Liver (tissue), 9 donors: Measurements from ENCODE around the gene LIFR. TPM values are rescaled to one million over a fixed set of nuclear protein-coding genes. Genes with fewer than 3 reads are reported as not detected.

Source experiments
- DNase-seq: peaks from one replicate; pipeline ENCODE4 v3.0.0-alpha.2; 2017; ENCODE audit warnings: low spot score
- H3K27ac ChIP-seq, 2 donors: one replicate each; pipeline ENCODE4 v1.7.0; 2013; ENCODE audit warnings: inconsistent platforms in 2 of 2, low read length in 2 of 2, control low read depth in 1 of 2, low read depth in 1 of 2, mild to moderate bottlenecking in 1 of 2
- H3K27me3 ChIP-seq, 4 donors: one replicate each; pipeline versions ENCODE4 v1.6.1 to v1.7.0; 2013; ENCODE audit warnings: low read length in 3 of 4, inconsistent platforms in 1 of 4, mild to moderate bottlenecking in 1 of 4, moderate library complexity in 1 of 4; ENCODE audit not compliant: control insufficient read depth in 4 of 4, insufficient read depth in 4 of 4
- H3K36me3 ChIP-seq, 4 donors: one replicate each; pipeline versions ENCODE4 v1.6.1 to v1.7.0; 2013; ENCODE audit warnings: low read length in 3 of 4, mild to moderate bottlenecking in 3 of 4, low read depth in 1 of 4, moderate library complexity in 1 of 4; ENCODE audit not compliant: control insufficient read depth in 4 of 4, insufficient read depth in 3 of 4
- H3K4me1 ChIP-seq, 4 donors: one replicate each; pipeline versions ENCODE4 v1.6.1 to v1.7.0; 2013; ENCODE audit warnings: low read length in 3 of 4, mild to moderate bottlenecking in 3 of 4, moderate library complexity in 1 of 4; ENCODE audit not compliant: control insufficient read depth in 4 of 4, insufficient read depth in 4 of 4
- H3K4me3 ChIP-seq, 3 donors: one replicate each; pipeline versions ENCODE4 v1.6.1 to v1.7.0; 2013; ENCODE audit warnings: low read length in 3 of 3, control low read depth in 1 of 3, low read depth in 1 of 3, mild to moderate bottlenecking in 1 of 3
- H3K9ac ChIP-seq, 2 donors: one replicate each; pipeline ENCODE4 v1.7.0; 2013; ENCODE audit warnings: low read length in 2 of 2, mild to moderate bottlenecking in 2 of 2, moderate library complexity in 2 of 2, control low read depth in 1 of 2, low read depth in 1 of 2
- H3K9me3 ChIP-seq, 4 donors: one replicate each; pipeline versions ENCODE4 v1.6.1 to v1.7.0; 2013; ENCODE audit warnings: low read length in 3 of 4; ENCODE audit not compliant: control insufficient read depth in 4 of 4
- CTCF ChIP-seq: fragments of 150-350 bp; IDR thresholded peaks from 2 replicates; pipeline ENCODE4 v1.5.1; 2017; ENCODE audit warnings: improper control_type of control experiment, low read depth, low read length; ENCODE audit not compliant: missing input control
- EGR1 ChIP-seq, 2 donors: IDR thresholded peaks; 2 replicates each; pipeline ENCODE4 v1.6.1; 2016 to 2018; ENCODE audit warnings: antibody characterized with exemption in 2 of 2, low read depth in 2 of 2
- FOXA1 ChIP-seq: IDR thresholded peaks from 2 replicates; pipeline ENCODE4 v1.6.1; 2016; ENCODE audit warnings: antibody characterized with exemption
- FOXA2 ChIP-seq: IDR thresholded peaks from 2 replicates; pipeline ENCODE4 v1.6.1; 2016; ENCODE audit warnings: antibody characterized with exemption
- GABPA ChIP-seq, 2 donors: IDR thresholded peaks in 1 of 2; conservative IDR thresholded peaks in 1 of 2; 2 replicates each; pipeline ENCODE4 v1.6.1; 2016; ENCODE audit warnings: antibody characterized with exemption in 2 of 2, mild to moderate bottlenecking in 1 of 2, moderate library complexity in 1 of 2
- HNF4A ChIP-seq, 2 donors: conservative IDR thresholded peaks; 2 replicates each; pipeline ENCODE4 v1.6.1; 2016; ENCODE audit warnings: antibody characterized with exemption in 2 of 2, mild to moderate bottlenecking in 2 of 2
- HNF4G ChIP-seq: IDR thresholded peaks from 2 replicates; pipeline ENCODE4 v1.6.1; 2016; ENCODE audit warnings: antibody characterized with exemption
- JUND ChIP-seq, 2 donors: IDR thresholded peaks; 2 replicates each; pipeline ENCODE4 v1.6.1; 2016; ENCODE audit warnings: antibody characterized with exemption in 2 of 2
- NR2F2 ChIP-seq: IDR thresholded peaks from 2 replicates; pipeline ENCODE4 v1.6.1; 2016; ENCODE audit warnings: antibody characterized with exemption
- RAD21 ChIP-seq, 2 donors: IDR thresholded peaks; 2 replicates each; pipeline ENCODE4 v1.6.1; 2016; ENCODE audit warnings: antibody characterized with exemption in 2 of 2, mild to moderate bottlenecking in 2 of 2
- RXRA ChIP-seq, 2 donors: IDR thresholded peaks; 2 replicates each; pipeline ENCODE4 v1.6.1; 2017 to 2018; ENCODE audit warnings: antibody characterized with exemption in 2 of 2, mild to moderate bottlenecking in 1 of 2
- SP1 ChIP-seq: IDR thresholded peaks from 2 replicates; pipeline ENCODE4 v1.6.1; 2018; ENCODE audit warnings: antibody characterized with exemption, mild to moderate bottlenecking
- TAF1 ChIP-seq: conservative IDR thresholded peaks from 2 replicates; pipeline ENCODE4 v1.6.1; 2016; ENCODE audit warnings: antibody characterized with exemption, mild to moderate bottlenecking
- YY1 ChIP-seq: IDR thresholded peaks from 2 replicates; pipeline ENCODE4 v1.6.1; 2016; ENCODE audit warnings: antibody characterized with exemption, mild to moderate bottlenecking
- ZBTB33 ChIP-seq: IDR thresholded peaks from 2 replicates; pipeline ENCODE4 v1.6.1; 2016; ENCODE audit warnings: antibody characterized with exemption
- WGBS: extraction: QIAGEN DNeasy Blood & Tissue Kit; methylation state at CpG from one replicate; pipeline ENCODE4 v1.1.7; 2013; 5-methylcytosine and 5-hydroxymethylcytosine counted together
- polyA plus RNA-seq, 2 donors: library from polyadenylated mRNA; stranded (reverse) in 1 of 2; unstranded in 1 of 2; fragments of 200-250 nt in 1 of 2; fragments of >200 nt in 1 of 2; fragmentation: Nextera tagmentation in 1 of 2; extraction: Ambion mirVana in 1 of 2; gene quantifications; one replicate each; pipeline versions ENCODE4 v1.2.1 to v1.2.3, GENCODE V29; 2013 to 2015
- total RNA-seq, 2 donors: library from RNA; depleted of rRNA; stranded (reverse); fragments of >200 nt; gene quantifications; one replicate each; pipeline ENCODE4 v1.2.3, GENCODE V29; 2014
- TF ChIP-seq, protein P1 (sequence below): IDR thresholded peaks from 2 replicates; pipeline ENCODE4 v1.6.1; 2016; ENCODE audit warnings: antibody characterized with exemption
- TF ChIP-seq, protein P2 (sequence below): IDR thresholded peaks from 2 replicates; pipeline ENCODE4 v1.6.1; 2016; ENCODE audit warnings: antibody characterized with exemption, mild to moderate bottlenecking
- donor health status: healthy.
- donor health status: healthy.
- donor health status: healthy.
- donor health status: healthy.
- donor health status: healthy.

The LIFR gene
- total and polyA plus RNA-seq, 4 donors, result 10.5 to 79.7 (median 32.8) TPM

- no peak overlapping the region for H3K9ac ChIP-seq
- H3K9me3 ChIP-seq, result peaks cover 0 to 11% (median 2%) of the 10 kb centered on the region in 4 donors
- H3K27ac ChIP-seq, result no peak overlapping the region
- peaks cover 0 to 4% (median 0%) of the 10 kb centered on the region in 4 donors for H3K4me1 ChIP-seq
- H3K4me3 ChIP-seq, result no peak overlapping the region
- H3K36me3 ChIP-seq, result no peaks in the 10 kb centered on the region
- no peaks in the 10 kb centered on the region for H3K27me3 ChIP-seq
- DNase-seq, result no peak
- TF ChIP-seq ZBTB33, result no peak
- no peak for TF ChIP-seq EGR1 (IDR thresholded peaks at IDR 0.05; ENCODE audit: low read depth in 2 of 2)
- TF ChIP-seq FOXA1, result no peak
- no peak for TF ChIP-seq CTCF
- TF ChIP-seq GABPA (IDR thresholded peaks at IDR 0.05 in 1 of 2, conservative IDR thresholded peaks at IDR 0.05 in 1 of 2), result no peak
- TF ChIP-seq HNF4A (conservative IDR thresholded peaks at IDR 0.05), result no peak
- TF ChIP-seq JUND (IDR thresholded peaks at IDR 0.05), result no peak
- no peak for TF ChIP-seq YY1
- TF ChIP-seq TAF1, result no peak
- TF ChIP-seq, protein P1, sequence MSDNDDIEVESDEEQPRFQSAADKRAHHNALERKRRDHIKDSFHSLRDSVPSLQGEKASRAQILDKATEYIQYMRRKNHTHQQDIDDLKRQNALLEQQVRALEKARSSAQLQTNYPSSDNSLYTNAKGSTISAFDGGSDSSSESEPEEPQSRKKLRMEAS, result no peak
- no peak for TF ChIP-seq FOXA2
- no peak for TF ChIP-seq RXRA (IDR thresholded peaks at IDR 0.05)
- TF ChIP-seq RAD21 (IDR thresholded peaks at IDR 0.05), result no peak
- TF ChIP-seq, protein P2, sequence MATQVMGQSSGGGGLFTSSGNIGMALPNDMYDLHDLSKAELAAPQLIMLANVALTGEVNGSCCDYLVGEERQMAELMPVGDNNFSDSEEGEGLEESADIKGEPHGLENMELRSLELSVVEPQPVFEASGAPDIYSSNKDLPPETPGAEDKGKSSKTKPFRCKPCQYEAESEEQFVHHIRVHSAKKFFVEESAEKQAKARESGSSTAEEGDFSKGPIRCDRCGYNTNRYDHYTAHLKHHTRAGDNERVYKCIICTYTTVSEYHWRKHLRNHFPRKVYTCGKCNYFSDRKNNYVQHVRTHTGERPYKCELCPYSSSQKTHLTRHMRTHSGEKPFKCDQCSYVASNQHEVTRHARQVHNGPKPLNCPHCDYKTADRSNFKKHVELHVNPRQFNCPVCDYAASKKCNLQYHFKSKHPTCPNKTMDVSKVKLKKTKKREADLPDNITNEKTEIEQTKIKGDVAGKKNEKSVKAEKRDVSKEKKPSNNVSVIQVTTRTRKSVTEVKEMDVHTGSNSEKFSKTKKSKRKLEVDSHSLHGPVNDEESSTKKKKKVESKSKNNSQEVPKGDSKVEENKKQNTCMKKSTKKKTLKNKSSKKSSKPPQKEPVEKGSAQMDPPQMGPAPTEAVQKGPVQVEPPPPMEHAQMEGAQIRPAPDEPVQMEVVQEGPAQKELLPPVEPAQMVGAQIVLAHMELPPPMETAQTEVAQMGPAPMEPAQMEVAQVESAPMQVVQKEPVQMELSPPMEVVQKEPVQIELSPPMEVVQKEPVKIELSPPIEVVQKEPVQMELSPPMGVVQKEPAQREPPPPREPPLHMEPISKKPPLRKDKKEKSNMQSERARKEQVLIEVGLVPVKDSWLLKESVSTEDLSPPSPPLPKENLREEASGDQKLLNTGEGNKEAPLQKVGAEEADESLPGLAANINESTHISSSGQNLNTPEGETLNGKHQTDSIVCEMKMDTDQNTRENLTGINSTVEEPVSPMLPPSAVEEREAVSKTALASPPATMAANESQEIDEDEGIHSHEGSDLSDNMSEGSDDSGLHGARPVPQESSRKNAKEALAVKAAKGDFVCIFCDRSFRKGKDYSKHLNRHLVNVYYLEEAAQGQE, result no peak
- TF ChIP-seq SP1, result no peak
- no peak for TF ChIP-seq HNF4G
- no peak for TF ChIP-seq NR2F2
- 69% methylated on average over 4 of the region's 4 CpGs for WGBS
Observed at GRCh38 chr5:38535248-38535750, 21.1 kb downstream of the LIFR start.

DNA sequence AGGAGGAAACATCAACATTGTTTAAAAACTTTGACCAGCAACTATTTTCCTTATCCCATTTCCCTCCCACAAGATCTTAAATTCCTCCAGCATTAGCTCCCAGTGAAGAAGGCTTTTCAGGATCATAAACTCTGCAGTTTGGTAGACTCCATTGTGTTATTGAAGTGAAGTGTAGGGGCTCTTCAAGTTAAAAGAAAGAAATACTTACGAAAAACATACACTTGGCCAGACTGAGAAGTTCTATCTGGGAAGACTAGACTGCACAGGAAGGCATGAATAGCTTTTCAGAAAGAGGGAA lies 22.3 kb downstream of the LIFR start:
- no peak for DNase-seq

More for the DNA sequence above, 22.3 kb downstream of the LIFR start:
- H3K4me3 ChIP-seq, result no peak overlapping the region
- H3K27ac ChIP-seq, result no peak overlapping the region
- H3K27me3 ChIP-seq, result no peaks in the 10 kb centered on the region
- H3K9me3 ChIP-seq, result peaks cover 0 to 11% (median 2%) of the 10 kb centered on the region in 4 donors
- 87% methylated on average over 1 of the region's 1 CpG for WGBS
- H3K36me3 ChIP-seq, result no peaks in the 10 kb centered on the region
- TF ChIP-seq EGR1 (IDR thresholded peaks at IDR 0.05; ENCODE audit: low read depth in 2 of 2) (no peak), ZBTB33 (no peak), CTCF (no peak), GABPA (IDR thresholded peaks at IDR 0.05 in 1 of 2, conservative IDR thresholded peaks at IDR 0.05 in 1 of 2) (no peak), YY1 (no peak), HNF4G (no peak), TAF1 (no peak), RAD21 (IDR thresholded peaks at IDR 0.05) (no peak), FOXA2 (no peak)
- TF ChIP-seq, protein P1, result no peak
- H3K4me1 ChIP-seq, result peaks cover 0 to 4% (median 0%) of the 10 kb centered on the region in 4 donors
- no peak overlapping the region for H3K9ac ChIP-seq
